ENCODE measurements around the gene EIF2D.
"Not testable (repeated sequence)": the region's sequence is repeated elsewhere in the genome, so short reads cannot be mapped to it uniquely, and the experiment has no call there.

Gene EIF2D, protein sequence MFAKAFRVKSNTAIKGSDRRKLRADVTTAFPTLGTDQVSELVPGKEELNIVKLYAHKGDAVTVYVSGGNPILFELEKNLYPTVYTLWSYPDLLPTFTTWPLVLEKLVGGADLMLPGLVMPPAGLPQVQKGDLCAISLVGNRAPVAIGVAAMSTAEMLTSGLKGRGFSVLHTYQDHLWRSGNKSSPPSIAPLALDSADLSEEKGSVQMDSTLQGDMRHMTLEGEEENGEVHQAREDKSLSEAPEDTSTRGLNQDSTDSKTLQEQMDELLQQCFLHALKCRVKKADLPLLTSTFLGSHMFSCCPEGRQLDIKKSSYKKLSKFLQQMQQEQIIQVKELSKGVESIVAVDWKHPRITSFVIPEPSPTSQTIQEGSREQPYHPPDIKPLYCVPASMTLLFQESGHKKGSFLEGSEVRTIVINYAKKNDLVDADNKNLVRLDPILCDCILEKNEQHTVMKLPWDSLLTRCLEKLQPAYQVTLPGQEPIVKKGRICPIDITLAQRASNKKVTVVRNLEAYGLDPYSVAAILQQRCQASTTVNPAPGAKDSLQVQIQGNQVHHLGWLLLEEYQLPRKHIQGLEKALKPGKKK

GRCh38 chr1:206612129-206612876 lies at the start of gene EIF2D:
Gene EIF2D (minus strand): TSS chr1:206612465. CDS start chr1:206612342, 123 bp downstream.
- DNase-seq, result peak; percentile 95

GRCh38 chr1:206661161-206661820 lies 49.0 kb upstream of the EIF2D start:
- DNase-seq, result no peak

DNA sequence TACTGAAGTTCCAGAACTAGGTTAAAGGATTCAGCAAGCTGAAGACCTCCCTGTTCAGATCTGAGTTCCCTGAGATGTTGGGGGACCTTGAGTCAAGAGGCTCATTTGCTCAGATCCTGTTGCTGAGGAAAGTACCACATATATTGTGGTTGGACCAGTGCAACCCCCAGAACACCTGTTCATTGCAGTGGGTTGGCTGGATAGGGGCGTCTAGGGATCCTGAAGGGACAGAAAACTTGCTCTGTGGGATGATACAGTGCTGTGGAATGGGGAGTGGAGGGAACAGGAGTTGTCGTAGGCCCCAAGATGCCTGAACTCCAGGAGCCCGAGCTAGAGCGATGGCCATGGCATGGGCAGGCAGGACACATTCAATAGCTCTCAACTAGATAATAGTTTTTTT lies 47.9 kb upstream of the EIF2D start:
- DNase-seq, result no peak

- no peak for DNase-seq
Measured at GRCh38 chr1:206658981-206659273, 46.7 kb upstream of the EIF2D start.

DNA sequence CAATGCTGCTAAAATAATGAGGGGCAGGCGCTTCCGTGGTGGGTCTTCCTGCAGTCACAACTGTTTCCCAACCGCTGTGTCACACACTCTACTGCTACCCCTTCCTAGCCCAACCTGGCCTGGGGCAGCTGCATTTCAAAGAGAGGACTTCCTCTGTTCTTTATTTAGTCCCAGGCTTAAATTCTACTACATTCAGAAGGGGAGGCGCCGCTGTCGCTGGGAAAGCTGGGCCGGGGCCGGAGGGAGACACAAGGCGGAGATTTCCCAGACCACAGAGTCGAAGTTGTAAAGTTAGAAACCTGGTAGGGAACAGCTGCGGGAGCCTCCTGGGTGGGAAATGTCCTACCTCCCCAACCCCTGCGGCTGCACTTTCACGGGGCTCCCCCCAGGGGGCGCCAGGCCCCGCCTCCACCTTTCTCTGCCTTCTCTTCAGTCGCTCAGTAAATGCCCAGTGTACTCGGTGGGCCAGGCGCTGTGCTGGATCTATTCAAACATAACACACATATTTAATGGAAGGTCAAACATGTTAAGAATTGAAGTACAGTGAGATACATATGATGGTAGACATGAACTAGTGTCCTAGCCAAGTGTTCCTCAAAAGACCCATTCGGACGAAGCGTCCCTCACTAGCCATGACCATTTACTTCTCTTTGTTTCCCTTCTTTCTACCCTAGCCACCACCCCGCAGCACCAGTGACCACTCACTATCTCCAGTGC lies 46.2 kb upstream of the EIF2D start:
- DNase-seq, result no peak

DNA sequence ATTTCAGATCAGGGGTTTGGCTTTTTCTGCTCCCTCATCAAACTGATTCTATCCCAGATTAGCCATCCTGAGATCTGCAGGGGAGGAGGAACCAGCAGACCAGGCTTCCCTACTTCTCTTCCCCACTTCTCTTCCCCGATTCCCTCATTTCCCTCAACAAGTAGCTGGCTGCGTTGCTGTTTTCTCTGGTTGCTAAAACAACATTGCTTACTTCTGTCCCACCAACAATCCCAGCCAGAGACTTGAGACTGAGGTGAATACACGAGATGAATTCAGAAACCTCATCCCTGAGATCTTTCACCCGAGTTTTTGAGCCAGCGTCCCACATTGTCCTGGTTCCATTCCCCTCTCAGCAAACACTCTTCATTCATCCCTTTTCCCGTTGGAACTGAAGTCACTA lies 45.5 kb upstream of the EIF2D start:
- no peak for DNase-seq

DNA sequence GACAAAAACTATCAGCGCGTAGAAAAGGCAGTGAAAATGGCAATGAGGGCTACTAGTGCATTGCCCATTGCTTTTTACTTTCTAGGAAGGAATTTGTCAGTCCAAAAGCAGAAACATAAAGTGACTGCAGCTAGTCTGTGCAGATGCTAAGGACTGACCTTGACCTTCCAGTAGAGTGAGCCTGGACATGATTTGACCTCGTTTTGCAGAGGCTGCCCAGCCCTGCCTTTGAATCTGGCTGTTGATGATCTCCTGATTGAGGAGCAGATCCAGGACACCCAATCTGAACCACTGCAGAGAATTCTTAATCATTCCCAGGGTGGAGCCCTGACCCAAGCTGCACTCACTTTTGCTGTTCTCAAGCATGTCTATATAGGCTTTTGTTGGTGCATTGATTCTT lies 44.7 kb upstream of the EIF2D start:
- DNase-seq, result no peak

DNA sequence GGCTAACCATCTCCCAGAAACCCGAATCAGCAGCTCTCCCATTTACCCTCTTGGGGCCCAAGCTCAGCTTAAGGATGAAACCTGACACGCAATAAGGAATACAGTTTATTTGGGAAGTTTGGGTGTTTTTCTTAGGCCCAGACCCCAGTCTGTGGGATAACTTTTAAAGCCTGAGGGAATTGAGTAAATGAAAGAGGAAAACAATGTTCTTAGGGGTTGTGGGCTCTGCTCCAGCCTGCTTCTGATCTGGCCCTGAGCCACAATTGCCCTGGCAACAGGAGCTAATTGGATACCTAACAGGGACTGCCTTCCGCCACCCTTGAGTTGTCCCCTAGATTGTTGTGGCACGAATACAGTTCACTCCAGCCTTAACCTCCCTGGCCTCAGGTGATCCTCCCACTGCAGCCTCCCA lies 43.2 kb upstream of the EIF2D start:
- no peak for DNase-seq

GRCh38 chr1:206654828-206655227 lies 42.6 kb upstream of the EIF2D start:
- no peak for DNase-seq

DNA sequence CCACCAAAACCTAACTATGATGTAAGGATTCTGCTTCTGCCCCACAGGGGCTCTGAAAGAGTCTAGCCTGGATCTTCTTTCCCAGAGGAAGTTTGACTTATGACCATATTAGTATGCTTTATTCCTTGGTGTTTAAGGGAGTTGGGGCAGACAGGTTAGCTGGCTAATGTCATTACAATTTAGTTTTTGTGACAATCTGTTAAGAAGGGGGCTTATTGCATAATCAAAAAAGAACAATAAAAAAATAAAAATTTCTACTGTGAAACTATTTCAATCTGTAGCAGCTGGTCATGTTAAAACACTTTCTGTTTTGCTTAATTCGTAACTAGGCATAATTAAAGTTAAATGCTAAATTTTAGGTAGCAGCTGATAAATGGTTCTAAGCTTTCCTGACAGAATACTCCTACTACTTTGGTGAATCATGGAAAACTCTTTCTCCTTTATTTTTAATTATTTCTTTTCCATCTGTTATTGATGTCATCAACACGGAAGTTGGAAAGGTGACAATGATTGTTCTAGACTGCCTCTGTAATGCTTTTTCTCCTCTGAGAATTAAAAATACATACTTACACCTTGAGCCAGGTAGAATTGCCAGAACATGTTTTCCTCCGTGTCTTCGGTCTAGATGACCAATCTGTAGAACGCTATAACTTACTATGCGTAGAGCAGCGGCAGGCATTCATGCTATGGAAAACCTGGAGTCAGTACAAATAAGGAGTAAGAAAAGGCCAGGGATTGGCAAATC lies 41.6 kb upstream of the EIF2D start:
- no peak for DNase-seq

- DNase-seq, result no peak
Measured at GRCh38 chr1:206651958-206652890, 40.0 kb upstream of the EIF2D start.

DNA sequence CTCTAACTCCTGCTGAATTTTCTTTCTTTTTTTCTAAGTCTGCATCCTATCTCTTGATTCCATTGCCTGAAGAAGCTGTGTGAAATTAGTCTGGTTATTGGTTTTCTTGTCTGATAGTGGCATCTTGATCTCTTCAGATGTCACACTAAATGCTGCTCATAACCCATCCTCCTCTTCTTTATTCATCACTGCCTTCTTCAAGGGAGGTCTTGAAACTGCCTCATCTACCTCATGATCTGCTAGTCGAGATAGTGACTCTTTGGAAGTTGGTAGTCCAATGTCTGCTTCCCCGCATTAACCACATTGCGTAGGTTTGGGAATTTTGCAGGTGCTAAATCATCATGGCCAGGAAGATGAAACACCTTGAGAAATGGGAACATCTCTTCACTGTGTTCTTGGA lies 38.7 kb upstream of the EIF2D start:
- DNase-seq, result no peak

- no peak for DNase-seq
Measured at GRCh38 chr1:206649261-206649921, 37.1 kb upstream of the EIF2D start.

DNA sequence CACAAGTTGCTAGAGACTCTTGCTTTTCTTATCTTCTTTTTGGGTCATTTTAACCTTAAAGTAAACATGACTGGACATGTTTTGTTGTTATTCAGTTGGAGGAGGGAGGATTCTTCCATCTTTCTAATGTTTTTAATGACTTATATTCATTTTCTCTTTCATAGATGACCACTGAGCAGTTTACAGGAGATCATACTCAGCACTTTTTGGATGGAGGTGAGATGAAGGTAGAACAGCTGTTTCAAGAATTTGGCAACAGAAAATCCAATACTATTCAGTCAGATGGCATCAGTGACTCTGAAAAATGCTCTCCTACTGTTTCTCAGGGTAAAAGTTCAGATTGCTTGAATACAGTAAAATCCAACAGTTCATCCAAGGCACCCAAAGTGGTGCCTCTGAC lies 35.0 kb upstream of the EIF2D start:
- DNase-seq, result no peak

- DNase-seq, result no peak
Measured at GRCh38 chr1:206646504-206646903, 34.2 kb upstream of the EIF2D start.

DNA sequence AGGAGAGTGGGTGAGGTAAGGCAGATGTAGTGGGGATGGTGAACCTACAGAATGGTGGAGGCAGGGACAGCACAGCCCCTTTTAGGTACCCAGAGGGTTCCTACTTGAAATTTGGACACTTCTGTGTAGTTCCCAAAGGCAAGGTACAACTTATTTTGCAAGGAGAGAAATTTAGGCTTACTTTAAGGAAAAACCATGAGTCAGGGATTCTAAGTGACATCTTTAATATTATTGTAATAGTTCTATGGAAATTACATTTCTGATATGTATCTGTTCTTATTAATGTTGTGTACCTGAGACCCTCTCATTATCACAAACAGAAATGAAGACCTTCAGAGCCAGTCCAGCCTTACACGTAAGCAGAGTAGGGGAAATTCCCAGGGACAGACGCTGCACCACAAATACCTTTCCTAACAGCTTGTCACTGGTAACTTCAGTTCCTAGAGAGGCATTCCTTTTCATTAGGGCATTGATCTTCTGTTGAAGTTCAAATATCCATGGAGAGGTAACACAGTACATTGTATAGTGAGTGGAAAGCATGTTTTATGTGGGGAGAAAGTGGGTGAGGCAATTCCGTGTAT lies 30.9 kb upstream of the EIF2D start:
- no peak for DNase-seq

- not testable (repeated sequence) for DNase-seq
Measured at GRCh38 chr1:206642074-206642473, 29.8 kb upstream of the EIF2D start.

DNA sequence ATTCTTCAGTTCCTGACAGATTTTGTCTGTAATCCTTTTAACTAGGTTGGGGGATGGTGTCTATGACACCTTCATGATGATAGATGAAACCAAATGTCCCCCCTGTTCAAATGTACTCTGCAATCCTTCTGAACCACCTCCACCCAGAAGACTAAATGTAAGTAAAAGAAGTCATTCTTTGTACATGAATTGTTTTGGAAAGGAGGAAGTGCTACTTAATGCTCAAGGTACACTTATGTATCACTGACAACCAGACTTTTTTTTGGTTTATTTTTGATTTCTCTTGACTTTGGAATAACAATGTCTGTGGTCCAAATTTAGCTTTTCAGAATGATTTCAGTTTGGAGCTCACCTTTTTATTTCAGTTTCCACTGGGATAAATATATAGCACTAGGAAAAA lies 25.3 kb upstream of the EIF2D start:
- DNase-seq, result no peak

- DNase-seq, result no peak
Measured at GRCh38 chr1:206636671-206637070, 24.4 kb upstream of the EIF2D start.

GRCh38 chr1:206635978-206636345 lies 23.7 kb upstream of the EIF2D start:
- no peak for DNase-seq

Measured in NCI-H2227 treated with DMSO at 0.1 percent for 48 hours (cell line).